HepG2 (cell line): ENCODE data around the gene GRB2. TPM values are rescaled to one million over a fixed set of nuclear protein-coding genes. Genes with fewer than 3 reads are reported as not detected.

ENCODE experiments used
- DNMT1 ChIP-seq: sonication (generic); formaldehyde crosslinking; IDR thresholded peaks from 2 replicates; pipeline ENCODE4 v1.5.1; 2020; ENCODE audit warnings: mild to moderate bottlenecking, missing genetic modification reagents
- HCFC1 ChIP-seq: fragments of 150-350 bp; IDR thresholded peaks from 2 replicates; pipeline ENCODE4 v1.6.1; 2014; ENCODE audit warnings: low read depth, low read length
- MEIS2 ChIP-seq: sonication (generic); formaldehyde crosslinking; IDR thresholded peaks from 2 replicates; pipeline ENCODE4 v1.9.0; 2021; ENCODE audit warnings: mild to moderate bottlenecking, missing genetic modification reagents
- MZF1 ChIP-seq: sonication (generic); formaldehyde crosslinking; IDR thresholded peaks from 2 replicates; pipeline ENCODE4 v1.8.1; 2023; ENCODE audit warnings: mild to moderate bottlenecking, missing genetic modification reagents, borderline replicate concordance
- RORA ChIP-seq: sonication (generic); formaldehyde crosslinking; IDR thresholded peaks from 2 replicates; pipeline ENCODE4 v1.5.0; 2020; ENCODE audit warnings: mild to moderate bottlenecking, missing genetic modification reagents, moderate library complexity
- SAP130 ChIP-seq: IDR thresholded peaks from 2 replicates; pipeline ENCODE4 v1.6.1; 2016; ENCODE audit warnings: low read depth
- SNRNP70 ChIP-seq: fragments of 200-400 bp; formaldehyde crosslinking; IDR thresholded peaks from 2 replicates; pipeline ENCODE4 v1.6.1; 2017; ENCODE audit warnings: mild to moderate bottlenecking, low read depth, low read length, moderate library complexity
- ZFX ChIP-seq: sonication (generic); formaldehyde crosslinking; IDR thresholded peaks from 2 replicates; pipeline ENCODE4 v1.4.0; 2020; ENCODE audit warnings: mild to moderate bottlenecking, low read depth, missing genetic modification reagents, moderate library complexity
- ZMYM4 ChIP-seq: sonication (generic); formaldehyde crosslinking; IDR thresholded peaks from 2 replicates; pipeline ENCODE4 v1.8.1; 2023; ENCODE audit warnings: mild to moderate bottlenecking, missing genetic modification reagents
- ZNF337 ChIP-seq: sonication (generic); formaldehyde crosslinking; IDR thresholded peaks from 2 replicates; pipeline ENCODE4 v1.5.1; 2020; ENCODE audit warnings: missing genetic modification reagents, low read depth, mild to moderate bottlenecking, borderline replicate concordance
- ZNF382 ChIP-seq: sonication (generic); formaldehyde crosslinking; IDR thresholded peaks from 2 replicates; pipeline ENCODE4 v1.5.0; 2020; ENCODE audit warnings: missing genetic modification reagents, mild to moderate bottlenecking, borderline replicate concordance
- ZNF496 ChIP-seq: sonication (generic); formaldehyde crosslinking; IDR thresholded peaks from 2 replicates; pipeline ENCODE4 v1.8.1; 2023; ENCODE audit warnings: mild to moderate bottlenecking, moderate library complexity, missing genetic modification reagents; ENCODE audit not compliant: insufficient replicate concordance
- ZNF605 ChIP-seq: sonication (generic); formaldehyde crosslinking; IDR thresholded peaks from 2 replicates; pipeline ENCODE4 v1.8.0; 2022; ENCODE audit warnings: mild to moderate bottlenecking, missing genetic modification reagents
- polyA plus RNA-seq, 8 experiments: library from polyadenylated mRNA; depleted of rRNA in 3 of 8; stranded (reverse) in 7 of 8; unstranded in 1 of 8; fragments of >200 nt; fragmentation: Illumina TruSeq in 4 of 8; extraction: Trizol in 4 of 8; gene quantifications; 2 replicates each; pipeline versions ENCODE4 v1.2.1 to v1.2.3, GENCODE V29; 2011 to 2016; ENCODE audit warnings: low read depth in 4 of 8, missing spikeins in 1 of 8, mixed read lengths in 1 of 8; ENCODE audit not compliant: insufficient read depth in 1 of 8
- total RNA-seq, 5 experiments: library from RNA; depleted of rRNA; stranded (reverse); fragments of >200 nt; fragmentation: Illumina TruSeq; extraction: Trizol; gene quantifications; 2 replicates each; pipeline ENCODE4 v1.2.3, GENCODE V29; 2016; ENCODE audit warnings: low read depth in 1 of 5
- TF ChIP-seq, protein P1 (sequence below): fragments of 450-650 bp; IDR thresholded peaks from 2 replicates; pipeline ENCODE4 v1.6.1; 2016
- TF ChIP-seq, protein P2 (sequence below): sonication (generic); formaldehyde crosslinking; IDR thresholded peaks from 2 replicates; pipeline ENCODE4 v1.4.0; 2020; ENCODE audit warnings: missing genetic modification reagents
- TF ChIP-seq, protein P3 (sequence below): sonication (generic); formaldehyde crosslinking; IDR thresholded peaks from 2 replicates; pipeline ENCODE4 v1.8.0; 2023; ENCODE audit warnings: mild to moderate bottlenecking, missing genetic modification reagents
- TF ChIP-seq, protein P4 (sequence below): sonication (generic); formaldehyde crosslinking; IDR thresholded peaks from 2 replicates; pipeline ENCODE4 v1.5.0; 2020; ENCODE audit warnings: mild to moderate bottlenecking, missing genetic modification reagents, moderate library complexity
- TF ChIP-seq, protein P5 (sequence below): sonication (generic); formaldehyde crosslinking; IDR thresholded peaks from 2 replicates; pipeline ENCODE4 v1.5.1; 2020; ENCODE audit warnings: mild to moderate bottlenecking, missing genetic modification reagents, moderate library complexity

The GRB2 gene
- total and polyA plus RNA-seq, 2 of the 13 experiments (the other 11 are each of a cell fraction or from before 2014, with no cell fraction given), result 84.6 to 92.3 TPM

DNA sequence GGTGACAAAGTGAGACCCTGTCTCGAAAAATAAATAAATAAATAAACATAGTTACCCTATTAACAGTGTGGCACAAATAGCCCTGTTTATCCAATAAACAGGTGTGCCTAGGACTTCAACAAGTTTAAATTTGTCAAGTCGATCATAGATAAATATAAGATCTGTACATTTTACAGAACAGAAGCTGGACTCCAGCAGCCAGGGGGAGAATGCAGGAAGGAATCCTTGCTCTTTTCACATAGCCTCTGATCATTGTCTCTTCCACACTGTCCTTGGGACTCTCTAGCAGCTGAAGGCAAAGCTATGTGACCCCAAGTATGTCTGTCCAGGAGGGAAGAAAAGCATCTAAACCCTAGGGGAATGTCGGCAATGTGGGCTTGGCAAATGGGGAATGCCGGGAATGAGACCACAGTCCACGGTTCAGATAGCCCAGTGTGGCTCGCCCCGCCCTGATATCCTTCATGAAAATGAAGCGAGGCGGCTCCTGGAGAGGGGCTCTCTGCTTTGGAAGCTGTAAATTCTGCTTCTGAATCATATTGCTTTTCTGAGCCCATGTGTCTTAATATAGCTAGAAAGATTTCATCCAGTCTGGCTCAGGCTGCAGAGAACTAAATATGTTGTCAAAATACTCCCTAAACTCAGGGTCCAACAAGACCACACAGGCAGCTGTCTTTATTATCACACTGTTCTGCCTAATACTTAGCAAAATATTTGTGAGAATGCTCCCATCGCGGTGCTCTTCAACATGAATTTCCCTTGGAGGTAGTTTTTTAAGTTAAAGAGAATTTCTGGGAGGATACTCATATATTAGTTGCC lies 24.9 kb upstream of the GRB2 start (continued):
- TF ChIP-seq ZMYM4 (no peak; the same call in 1 of the 2 replicates), ZNF605 (CRISPR knock-in tag) (no peak), DNMT1 (CRISPR knock-in tag) (no peak), RORA (CRISPR knock-in tag) (no peak), SAP130 (CRISPR knock-in tag) (peak; percentile 89), SNRNP70 (no peak), ZFX (no peak), MEIS2 (CRISPR knock-in tag) (no peak), ZNF337 (CRISPR knock-in tag) (no peak), ZNF382 (no peak), MZF1 (CRISPR knock-in tag) (no peak), HCFC1 (no peak), ZNF496 (CRISPR knock-in tag) (no peak)
- TF ChIP-seq, protein P1, sequence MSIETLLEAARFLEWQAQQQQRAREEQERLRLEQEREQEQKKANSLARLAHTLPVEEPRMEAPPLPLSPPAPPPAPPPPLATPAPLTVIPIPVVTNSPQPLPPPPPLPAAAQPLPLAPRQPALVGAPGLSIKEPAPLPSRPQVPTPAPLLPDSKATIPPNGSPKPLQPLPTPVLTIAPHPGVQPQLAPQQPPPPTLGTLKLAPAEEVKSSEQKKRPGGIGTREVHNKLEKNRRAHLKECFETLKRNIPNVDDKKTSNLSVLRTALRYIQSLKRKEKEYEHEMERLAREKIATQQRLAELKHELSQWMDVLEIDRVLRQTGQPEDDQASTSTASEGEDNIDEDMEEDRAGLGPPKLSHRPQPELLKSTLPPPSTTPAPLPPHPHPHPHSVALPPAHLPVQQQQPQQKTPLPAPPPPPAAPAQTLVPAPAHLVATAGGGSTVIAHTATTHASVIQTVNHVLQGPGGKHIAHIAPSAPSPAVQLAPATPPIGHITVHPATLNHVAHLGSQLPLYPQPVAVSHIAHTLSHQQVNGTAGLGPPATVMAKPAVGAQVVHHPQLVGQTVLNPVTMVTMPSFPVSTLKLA, result no peak
- TF ChIP-seq, protein P2, sequence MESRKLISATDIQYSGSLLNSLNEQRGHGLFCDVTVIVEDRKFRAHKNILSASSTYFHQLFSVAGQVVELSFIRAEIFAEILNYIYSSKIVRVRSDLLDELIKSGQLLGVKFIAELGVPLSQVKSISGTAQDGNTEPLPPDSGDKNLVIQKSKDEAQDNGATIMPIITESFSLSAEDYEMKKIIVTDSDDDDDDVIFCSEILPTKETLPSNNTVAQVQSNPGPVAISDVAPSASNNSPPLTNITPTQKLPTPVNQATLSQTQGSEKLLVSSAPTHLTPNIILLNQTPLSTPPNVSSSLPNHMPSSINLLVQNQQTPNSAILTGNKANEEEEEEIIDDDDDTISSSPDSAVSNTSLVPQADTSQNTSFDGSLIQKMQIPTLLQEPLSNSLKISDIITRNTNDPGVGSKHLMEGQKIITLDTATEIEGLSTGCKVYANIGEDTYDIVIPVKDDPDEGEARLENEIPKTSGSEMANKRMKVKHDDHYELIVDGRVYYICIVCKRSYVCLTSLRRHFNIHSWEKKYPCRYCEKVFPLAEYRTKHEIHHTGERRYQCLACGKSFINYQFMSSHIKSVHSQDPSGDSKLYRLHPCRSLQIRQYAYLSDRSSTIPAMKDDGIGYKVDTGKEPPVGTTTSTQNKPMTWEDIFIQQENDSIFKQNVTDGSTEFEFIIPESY (CRISPR knock-in tag), result peak; percentile 51
- TF ChIP-seq, protein P3, sequence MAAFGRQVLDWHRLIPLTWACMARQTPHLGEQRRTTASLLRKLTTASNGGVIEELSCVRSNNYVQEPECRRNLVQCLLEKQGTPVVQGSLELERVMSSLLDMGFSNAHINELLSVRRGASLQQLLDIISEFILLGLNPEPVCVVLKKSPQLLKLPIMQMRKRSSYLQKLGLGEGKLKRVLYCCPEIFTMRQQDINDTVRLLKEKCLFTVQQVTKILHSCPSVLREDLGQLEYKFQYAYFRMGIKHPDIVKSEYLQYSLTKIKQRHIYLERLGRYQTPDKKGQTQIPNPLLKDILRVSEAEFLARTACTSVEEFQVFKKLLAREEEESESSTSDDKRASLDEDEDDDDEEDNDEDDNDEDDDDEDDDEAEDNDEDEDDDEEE (CRISPR knock-in tag), result no peak
- TF ChIP-seq, protein P4, sequence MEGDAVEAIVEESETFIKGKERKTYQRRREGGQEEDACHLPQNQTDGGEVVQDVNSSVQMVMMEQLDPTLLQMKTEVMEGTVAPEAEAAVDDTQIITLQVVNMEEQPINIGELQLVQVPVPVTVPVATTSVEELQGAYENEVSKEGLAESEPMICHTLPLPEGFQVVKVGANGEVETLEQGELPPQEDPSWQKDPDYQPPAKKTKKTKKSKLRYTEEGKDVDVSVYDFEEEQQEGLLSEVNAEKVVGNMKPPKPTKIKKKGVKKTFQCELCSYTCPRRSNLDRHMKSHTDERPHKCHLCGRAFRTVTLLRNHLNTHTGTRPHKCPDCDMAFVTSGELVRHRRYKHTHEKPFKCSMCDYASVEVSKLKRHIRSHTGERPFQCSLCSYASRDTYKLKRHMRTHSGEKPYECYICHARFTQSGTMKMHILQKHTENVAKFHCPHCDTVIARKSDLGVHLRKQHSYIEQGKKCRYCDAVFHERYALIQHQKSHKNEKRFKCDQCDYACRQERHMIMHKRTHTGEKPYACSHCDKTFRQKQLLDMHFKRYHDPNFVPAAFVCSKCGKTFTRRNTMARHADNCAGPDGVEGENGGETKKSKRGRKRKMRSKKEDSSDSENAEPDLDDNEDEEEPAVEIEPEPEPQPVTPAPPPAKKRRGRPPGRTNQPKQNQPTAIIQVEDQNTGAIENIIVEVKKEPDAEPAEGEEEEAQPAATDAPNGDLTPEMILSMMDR (CRISPR knock-in tag), result peak; percentile 30; the same call in 1 of the 2 replicates
- TF ChIP-seq, protein P5, sequence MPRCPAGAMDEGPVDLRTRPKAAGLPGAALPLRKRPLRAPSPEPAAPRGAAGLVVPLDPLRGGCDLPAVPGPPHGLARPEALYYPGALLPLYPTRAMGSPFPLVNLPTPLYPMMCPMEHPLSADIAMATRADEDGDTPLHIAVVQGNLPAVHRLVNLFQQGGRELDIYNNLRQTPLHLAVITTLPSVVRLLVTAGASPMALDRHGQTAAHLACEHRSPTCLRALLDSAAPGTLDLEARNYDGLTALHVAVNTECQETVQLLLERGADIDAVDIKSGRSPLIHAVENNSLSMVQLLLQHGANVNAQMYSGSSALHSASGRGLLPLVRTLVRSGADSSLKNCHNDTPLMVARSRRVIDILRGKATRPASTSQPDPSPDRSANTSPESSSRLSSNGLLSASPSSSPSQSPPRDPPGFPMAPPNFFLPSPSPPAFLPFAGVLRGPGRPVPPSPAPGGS (CRISPR knock-in tag), result peak; percentile 43; the same call in 1 of the 2 replicates
